Activated naive CD4-positive, alpha-beta T cell (primary cell): ENCODE results near the gene GOLM1.
"Not testable (repeated sequence)": the region's sequence is repeated elsewhere in the genome, so short reads cannot be mapped to it uniquely, and the experiment has no call there.

Experiments used
- DNase-seq, 4 experiments: peaks; one replicate each; lab custom pipeline; 2025; lab: John Stamatoyannopoulos, UW

The GOLM1 gene

DNA sequence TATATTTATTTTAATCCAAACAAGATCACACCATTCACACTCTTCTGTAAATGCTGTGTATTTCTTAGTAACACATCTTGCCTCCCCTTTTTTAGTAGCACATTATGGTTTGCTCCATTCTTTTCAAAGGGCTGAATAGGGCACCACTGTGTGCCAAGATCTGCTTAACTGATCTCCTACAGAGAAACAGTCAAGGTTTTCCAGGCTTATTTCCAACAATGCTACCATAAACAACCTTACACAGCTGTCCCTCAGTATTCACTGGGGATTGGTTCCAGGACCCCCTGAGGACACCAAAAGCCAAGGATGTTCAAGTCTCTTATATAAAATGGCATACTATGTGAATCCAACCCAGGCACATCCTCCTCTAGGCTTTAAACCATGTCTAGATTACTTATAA is 16.5 kb downstream of the GOLM1 start:
- DNase-seq, result no peak

DNA sequence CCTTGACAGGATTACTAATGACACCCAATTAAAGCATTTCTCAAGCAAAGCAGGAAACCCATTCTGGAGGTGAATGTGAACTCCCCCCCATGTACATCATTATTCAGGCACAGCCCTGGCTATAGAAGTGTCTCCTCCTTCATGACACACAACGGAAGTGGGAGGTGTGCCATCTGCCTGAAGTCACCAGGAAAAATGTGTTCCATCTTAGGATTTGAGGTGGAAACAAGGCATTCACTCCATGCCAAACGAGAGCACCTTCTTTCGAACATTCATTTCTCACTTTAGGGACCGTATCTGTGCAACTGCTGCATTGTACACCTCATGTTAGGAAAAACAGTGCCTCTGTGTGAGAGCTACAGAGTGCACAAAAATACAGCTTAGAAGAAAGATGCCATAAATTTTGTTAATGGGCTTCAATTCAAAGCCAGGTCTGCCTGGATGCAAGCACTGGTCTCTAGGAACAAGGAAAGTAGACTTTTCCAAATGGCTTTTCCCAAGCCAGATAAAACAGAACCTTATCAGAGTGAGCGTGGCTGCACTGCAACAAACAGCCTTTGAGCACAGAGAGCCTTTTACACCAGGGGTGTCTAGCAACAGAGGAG is 19.4 kb downstream of the GOLM1 start:
- no peak for DNase-seq

DNA sequence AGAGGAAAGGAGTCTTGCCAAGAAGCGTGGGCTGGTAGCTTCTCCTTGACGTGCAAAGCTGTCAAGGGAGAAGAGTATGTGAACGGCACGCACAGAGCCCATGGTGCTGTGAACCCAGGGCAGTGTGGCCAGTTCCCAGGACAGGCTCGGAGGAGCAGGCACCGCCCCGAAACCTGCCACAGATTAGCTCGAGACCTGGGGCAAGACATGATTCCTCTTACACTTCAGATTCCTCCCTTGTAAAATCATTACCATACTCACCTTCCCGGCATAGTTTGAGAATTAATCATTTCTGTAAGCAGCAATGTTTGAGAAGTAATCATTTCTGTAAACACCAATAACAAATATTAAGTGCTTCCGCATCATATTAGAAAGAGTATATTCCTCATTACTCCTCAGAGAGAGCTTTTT is 19.9 kb downstream of the GOLM1 start:
- no peak for DNase-seq

DNA sequence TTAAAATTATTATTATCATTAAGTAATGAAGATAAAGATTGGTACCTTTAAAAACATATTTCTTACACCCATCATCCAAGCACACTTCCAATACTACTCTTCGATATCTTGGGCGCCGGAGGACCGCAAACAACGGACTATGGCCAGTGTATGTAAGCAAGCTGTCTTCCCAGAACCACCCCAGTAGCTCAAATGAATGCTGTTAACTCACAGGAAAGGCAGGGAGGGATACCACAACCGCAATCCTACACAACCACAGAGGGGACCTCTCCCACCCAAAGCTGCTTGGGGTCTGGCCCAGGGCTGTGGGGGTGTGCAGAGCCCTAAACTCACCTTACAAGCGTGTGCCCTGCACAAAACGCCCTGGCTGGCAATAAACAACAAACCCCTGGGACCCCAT is 20.6 kb downstream of the GOLM1 start:
- DNase-seq, result no peak

DNA sequence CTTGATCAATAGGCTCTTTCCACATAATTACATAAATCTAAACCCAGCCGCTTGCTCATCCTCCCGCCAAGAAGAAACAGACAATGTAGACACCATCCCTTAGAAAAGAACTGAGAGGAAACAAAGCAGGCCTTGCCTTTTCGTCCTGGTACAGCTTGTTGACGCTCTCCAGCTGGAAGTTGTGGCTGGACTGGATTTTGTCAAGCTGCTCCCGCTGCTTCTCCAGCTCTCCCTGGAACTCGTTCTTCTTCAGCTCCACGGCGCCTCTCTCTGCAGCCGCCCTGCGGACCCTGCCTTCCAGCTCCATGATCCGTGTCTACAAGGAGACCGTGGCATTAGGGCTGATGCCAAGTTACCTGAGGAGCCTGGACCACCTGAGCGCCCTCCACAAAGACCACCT is 22.1 kb downstream of the GOLM1 start:
- DNase-seq, result no peak

DNA sequence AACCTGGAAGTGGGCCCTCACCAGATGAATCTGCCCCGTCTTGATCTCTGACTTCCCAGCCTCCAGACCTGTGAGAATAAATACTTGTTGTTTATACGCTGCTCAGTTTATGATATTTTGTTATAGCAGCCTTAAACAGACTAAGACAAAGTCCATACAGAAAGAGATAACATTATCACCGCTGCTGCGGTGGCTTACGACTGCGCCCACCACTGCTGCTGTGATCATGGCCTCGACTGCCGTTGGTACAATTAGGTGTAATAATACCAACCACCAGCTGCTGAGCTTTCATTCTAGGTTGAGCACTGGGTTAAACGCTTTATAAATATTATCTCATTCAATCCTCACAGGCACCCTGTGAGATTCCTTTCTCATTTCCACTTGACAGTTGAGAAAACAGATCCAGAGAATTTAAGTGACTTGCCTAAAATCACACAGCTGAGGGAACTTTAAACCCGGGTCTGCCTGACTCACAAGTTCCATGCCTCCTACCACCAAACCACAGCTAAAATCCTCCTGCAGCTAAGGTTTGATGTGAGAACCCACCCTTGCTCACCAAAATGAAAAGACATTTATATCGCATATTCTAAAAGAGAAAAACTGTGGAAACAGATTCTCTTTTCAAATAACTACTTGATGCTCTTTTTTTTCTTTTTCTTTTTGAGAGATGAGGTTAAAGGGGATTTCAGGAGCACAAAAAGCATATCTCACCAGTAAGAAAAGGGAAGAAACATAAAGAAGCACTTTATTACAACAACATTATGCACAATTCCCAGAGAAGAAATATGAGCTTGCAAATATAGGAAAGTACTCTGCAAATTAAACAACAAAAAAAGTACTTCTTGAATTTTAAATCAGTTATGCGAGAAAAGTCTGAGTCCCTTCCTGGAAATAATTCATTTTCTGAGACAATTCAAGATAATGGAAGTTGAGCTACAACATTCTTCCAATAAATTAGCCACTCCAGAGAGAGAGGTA is 23.9 kb downstream of the GOLM1 start:
- no peak for DNase-seq

DNA sequence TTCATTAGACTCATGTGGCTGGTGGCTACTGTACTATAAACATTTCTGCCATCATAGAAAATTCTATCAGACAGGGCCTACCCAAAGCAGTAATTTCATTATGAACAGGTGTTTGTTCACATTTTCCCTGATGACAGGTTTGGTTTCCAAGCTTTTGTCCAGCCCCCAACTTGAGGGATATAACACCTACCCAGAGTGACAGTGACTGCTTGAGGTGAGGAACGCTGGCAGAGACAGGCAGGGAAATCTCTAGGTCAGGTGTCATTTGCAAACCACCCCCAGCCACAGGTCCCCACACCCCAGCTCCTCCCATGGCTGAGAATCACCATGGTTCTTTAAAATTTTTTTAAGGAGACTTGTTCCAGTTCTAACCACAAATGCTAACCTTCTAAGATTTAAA is 25.5 kb downstream of the GOLM1 start:
- DNase-seq, result no peak

DNA sequence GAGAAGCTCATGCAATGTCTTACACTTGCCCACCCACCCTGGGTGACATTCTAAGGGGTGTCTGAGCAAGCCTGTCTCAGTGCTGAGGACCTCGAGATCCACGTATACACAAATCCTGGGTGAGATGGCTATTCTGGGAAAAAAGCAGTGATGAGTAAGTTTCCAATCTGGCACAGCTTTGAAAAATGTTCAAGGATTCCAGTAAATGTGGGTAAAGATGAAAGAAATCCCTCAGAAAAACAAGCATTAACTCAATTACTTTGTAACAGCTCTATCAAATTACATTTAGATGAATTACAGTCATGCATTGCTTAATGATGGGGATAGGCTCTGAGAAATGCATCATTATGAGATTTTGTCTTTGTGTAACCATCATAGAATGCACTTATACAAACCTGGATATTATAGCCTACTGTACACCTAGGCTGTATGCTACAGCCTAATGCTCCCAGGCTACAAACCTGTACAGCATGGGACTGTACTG is 26.9 kb downstream of the GOLM1 start:
- no peak for DNase-seq

DNA sequence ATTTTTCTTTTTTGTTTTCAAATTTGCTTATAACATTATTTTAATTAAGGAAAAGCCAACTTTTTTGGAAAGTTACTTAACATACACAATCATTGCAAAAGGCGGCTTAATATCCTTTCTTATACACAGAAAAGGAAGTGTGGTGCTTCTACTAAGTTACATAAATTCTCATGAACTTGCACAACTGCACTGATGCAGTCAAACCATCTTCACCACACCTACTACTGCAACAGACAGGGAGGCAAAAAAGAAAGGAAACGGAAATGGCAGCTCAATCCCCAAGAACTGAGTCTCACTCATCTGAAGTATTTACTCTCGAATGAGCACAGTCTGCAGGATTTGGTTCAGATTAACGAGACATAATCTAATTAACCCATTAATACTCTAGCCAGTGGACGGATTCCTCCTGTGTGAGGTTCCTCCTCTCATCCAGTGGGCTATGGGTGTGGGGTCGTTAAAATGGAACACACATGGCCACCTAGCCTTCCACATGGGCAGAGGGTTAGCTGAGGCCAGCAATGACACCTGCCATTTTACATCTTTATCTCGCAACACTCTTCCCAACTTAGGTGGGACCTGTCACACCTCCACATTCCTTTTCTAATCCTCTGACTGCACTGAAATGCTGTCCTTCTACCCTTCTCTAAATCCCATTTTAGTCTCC is 30.0 kb downstream of the GOLM1 start:
- DNase-seq, result no peak

DNA sequence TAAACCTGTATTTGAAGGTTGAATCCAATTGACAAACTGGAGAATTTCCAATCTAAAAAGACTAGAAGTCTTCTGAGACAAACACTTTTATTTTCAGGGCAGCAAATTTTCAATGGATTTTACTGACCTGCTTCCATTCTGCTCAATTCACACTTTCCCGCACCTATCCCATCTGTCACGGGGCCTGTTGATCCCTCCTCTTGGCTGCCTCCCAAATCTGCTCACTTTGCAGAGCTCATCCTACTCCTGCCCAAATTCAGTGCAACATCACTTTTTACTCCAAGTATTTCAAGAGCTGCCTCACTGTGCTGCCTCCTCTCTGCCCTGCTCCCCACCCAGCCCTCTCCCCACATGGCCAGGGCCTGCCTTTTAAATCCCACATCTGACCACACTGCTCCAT is 35.1 kb downstream of the GOLM1 start:
- no peak for DNase-seq

DNA sequence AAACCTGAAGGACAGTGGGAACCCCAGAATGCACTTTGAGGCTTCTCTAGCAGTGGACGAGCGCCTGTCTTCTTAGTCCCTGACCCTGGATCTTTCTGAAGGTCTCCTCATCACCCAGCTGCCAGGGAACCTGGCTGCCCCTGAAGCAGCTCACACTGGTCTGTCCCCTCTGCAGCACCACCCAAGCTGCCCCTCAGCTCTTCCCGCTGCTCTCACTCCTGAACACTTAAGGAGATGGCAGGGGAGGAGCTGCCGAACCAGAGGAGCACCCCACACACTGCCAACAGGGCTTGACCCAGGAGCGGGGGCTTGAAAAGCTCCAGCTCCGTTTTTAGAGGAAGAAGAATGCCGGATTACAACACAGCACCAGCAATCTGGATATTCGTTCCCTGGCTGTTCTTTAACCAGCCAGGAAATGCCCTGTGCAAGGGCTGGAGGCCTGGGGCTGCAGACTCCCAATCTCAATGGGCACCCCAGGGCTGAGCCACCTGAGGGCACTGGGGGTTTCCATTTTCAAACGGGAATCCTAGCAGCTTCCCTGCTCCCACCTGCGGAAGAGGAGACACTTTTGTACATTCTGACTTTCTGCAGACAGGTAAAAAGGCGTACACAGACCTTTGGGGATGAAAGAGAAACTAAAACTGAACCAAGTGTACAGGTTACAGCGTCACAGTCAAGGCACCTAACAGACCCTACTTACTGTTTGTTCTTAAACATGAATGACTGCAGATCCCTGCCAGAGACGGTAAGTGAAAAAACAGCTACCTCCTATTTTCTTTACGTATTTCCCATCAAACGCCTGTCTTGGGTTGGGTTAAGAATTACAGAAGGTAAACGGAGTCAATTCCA is 36.3 kb downstream of the GOLM1 start:
- no peak for DNase-seq

DNA sequence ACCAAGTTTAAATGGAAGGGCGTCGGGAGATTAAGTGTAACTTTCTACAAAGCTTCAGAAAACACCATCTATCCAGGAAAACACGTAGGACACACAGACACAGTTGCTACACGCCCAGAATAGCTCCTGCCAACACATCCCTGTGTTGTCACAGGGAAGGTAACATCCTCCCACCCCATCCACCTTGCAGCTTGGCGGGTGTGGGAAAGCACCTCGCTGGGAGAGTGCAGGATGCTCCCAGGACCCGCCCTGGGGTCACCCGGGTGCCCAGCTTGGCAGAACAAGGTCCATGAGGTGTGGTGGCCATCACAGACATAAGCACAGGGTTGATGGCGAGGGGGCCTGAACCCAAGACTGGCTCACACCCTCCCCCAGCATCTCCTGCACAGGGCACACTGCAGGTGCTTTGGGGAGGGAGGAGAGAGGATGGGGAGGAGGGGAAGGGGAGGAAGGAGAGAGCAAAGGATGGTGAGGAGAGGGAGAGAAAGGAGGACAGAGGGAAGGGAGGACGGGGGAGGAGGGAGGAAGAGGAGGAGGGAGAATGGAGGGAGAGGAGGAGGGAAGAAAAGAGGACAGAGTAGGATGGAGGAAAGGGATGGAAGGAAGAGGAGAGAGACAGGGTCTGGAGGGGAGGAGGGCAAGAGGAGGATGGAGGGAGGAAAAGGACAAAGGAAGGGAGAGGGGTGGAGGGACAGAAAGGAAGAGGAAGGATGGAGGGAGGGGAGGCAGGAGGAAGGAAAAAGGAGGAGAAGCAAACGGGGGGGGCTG is 37.2 kb downstream of the GOLM1 start:
- DNase-seq, result no peak

DNA sequence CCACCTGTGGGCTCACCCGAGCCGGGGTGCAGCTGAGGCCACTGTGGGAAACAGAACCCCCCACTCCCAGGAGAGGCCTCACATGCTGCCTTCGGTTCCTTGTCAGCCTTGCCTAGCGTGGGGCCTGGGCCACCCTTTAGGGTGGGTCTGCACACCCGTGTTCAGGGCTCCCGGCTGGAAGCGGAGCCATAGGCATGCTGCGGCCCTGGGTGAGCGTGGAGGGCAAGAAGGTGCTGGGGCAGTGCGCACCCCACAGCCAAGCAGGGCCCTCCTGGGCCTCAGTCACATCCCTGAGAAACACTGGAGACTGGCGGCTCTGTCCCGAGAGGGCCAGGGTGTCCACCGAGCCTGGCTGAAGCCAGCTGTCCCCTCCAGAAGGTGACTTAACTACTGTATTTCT is 41.9 kb downstream of the GOLM1 start:
- DNase-seq, result no peak

DNA sequence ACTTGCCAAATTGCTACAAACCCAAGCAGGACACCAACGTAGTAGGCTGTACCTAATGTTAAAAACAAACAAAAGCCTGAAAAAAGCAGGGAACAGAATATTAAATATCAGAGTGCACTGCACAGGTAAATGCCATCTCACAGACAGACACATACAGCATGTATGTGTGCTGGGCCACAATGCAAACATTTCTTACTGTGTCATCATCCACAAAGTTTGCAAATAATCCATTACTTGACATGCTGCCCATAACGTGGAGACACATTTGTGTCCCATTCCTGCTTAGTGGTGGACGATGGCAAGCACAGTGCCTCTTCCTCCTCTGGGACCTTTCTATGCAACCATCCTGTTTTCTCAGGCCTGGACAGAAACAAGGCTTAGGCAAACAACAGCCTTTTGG is 44.7 kb downstream of the GOLM1 start:
- DNase-seq, result no peak

DNA sequence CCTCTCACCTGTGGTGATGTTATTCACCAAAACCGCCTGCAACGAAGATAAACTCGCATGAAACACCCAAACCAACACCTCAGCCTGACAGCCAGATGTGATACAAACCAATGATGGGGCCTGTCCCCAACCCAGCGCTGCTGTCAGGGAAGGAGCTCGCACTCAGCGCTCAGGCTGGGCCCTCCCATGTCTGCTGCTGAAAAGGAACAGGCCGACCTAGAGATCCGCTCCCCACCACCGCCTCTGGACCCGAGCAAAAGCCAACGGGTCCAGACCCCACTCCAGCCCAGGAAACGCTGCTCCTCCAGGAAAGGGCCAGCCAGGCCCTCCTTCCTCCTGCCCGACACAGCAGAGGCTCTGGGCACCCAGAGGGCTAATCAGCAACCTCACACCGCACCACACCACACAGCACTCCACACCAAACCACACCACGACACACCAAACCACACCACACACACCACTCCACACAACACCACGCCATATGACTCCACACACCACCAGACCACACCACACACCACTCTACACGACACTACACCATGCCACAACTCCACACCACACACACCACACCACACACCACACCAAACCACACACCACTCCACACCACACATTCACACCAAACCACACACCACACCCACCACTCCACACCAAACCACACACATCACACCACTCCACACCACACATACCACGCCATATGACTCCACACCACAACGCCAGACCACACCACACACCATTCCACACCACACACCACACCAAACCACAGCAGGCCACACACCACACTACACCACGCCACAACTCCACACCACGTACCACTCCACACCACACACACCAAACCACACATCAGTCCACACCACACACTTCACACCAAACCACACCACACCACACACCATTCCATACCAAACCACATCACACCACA is 46.5 kb downstream of the GOLM1 start:
- no peak for DNase-seq

DNA sequence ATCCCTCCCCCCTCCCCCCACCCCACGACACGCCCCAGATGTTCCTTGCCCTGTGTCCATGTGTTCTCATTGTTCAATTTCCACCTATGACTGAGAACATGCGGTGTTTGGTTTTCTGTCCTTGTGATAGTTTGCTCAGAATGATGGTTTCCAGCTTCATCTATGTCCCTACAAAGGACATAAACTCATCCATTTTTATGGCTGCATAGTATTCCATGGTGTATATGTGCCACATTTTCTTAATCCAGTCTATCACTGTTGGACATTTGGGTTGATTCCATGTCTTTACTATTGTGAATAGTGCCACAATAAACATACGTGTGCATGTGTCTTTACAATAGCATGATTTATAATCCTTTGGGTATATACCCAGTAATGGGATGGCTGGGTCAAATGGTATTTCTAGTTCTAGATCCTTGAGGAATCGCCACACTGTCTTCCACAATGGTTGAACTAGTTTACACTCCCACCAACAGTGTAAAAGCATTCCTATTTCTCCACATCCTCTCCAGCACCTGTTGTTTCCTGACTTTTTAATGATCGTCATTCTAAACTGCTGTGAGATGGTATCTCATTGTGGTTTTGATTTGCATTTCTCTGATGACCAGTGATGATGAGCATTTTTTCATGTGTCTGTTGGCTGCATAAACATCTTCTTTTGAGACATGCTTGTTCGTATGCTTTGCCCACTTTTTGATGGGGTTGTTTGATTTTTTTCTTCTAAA is 51.2 kb downstream of the GOLM1 start:
- DNase-seq, result not testable (repeated sequence)

DNA sequence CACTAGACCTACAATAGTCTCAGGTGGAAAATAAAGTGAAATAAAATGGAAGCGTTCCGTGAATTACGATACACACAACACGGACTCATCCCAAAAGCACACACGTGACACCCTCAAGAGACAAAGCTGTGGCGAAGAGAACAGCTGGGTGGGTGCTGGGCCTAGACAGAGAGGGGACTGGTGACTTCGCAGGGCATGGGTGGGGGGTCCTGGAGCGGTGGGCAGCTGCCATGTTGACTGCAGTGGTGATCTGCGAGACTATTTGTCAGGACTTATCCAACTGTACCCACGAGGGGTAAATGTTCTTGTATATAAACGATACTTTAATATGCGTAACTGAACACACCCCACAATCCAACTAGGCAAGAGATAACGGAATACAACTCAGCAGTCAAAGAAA is 52.0 kb downstream of the GOLM1 start:
- no peak for DNase-seq

DNA sequence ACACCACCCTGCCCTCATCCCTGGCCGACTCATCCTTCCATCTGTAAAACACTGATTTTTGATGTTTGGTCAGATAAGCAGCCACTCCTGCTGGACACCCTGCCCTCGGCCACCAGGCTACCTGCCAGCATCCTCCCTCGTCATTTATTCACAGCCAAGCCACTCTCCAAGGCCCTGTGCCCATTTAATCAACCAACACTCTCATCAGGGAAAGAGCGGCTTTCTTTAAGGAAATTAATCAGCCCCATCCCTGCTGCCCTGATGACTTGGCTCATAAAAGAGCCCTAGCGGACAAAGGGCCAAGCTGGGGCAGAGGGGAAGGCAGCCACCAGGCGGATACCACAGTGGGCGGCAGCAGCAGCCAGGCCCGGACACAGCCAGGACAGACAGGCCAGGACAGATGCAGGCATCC is 52.4 kb downstream of the GOLM1 start:
- no peak for DNase-seq

DNA sequence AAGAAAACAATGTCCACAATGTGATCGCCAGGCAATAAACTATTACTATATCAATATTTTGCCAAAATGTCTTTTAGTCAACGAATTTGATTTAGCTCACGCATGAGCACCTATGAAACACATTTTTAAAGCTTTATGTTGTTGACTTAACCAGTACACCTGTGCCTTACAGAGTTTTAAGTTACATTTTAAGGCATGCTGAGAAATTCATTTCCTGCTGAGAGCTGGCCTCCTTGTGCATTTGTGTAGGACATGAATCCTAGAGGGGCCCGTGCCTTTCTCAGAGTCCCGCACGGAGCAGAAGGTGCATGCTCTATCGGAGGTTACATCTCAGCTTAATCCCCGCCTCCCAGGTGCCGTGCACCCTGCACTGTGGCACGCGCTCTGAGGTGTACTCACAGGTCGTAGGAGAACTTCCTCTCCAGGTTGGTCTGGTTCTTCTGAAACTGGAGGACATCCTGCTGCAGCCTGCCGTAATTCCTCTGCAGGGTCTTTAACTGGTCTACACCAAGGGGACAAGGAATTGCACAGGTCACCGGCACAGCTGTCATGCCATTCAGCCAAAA is 53.2 kb downstream of the GOLM1 start:
- no peak for DNase-seq
